HuH-7.5 (cell line): ENCODE measurements around the gene WIPF2.

ENCODE experiments used
- DNase-seq: peaks from one replicate; pipeline ENCODE4 v3.0.0; 2011; ENCODE audit warnings: low spot score

Gene WIPF2

GRCh38 chr17:40218740-40219593, at the start of gene WIPF2:
Gene WIPF2 (plus strand): TSS chr17:40219304. CDS start chr17:40256460, 37,156 bp downstream.
- peak; percentile 81 for DNase-seq

GRCh38 chr17:40170325-40170724, 48.8 kb upstream of the WIPF2 start:
- DNase-seq = no peak

GRCh38 chr17:40171750-40172149, 47.4 kb upstream of the WIPF2 start:
- no peak for DNase-seq

GRCh38 chr17:40173091-40173777, 45.9 kb upstream of the WIPF2 start:
- DNase-seq = no peak

- DNase-seq = no peak
Measured at GRCh38 chr17:40173778-40174135, 45.3 kb upstream of the WIPF2 start.

- no peak for DNase-seq
Measured at GRCh38 chr17:40174514-40174913, 44.6 kb upstream of the WIPF2 start.

- DNase-seq = no peak
Measured at GRCh38 chr17:40175928-40176753, 43.0 kb upstream of the WIPF2 start.

- DNase-seq = no peak
Measured at GRCh38 chr17:40176754-40177110, 42.4 kb upstream of the WIPF2 start.

- peak; percentile 44 for DNase-seq
Measured at GRCh38 chr17:40177275-40177874, 41.7 kb upstream of the WIPF2 start, which contains the start of gene RAPGEFL1. Gene RAPGEFL1 (plus strand): TSS chr17:40177470. CDS start chr17:40177862, 392 bp downstream.

GRCh38 chr17:40178021-40178601, 41.0 kb upstream of the WIPF2 start:
- DNase-seq = no peak

- no peak for DNase-seq
Measured at GRCh38 chr17:40178660-40179059, 40.4 kb upstream of the WIPF2 start.

GRCh38 chr17:40179923-40180659, 39.0 kb upstream of the WIPF2 start:
- DNase-seq = no peak

GRCh38 chr17:40180694-40181093, 38.4 kb upstream of the WIPF2 start:
- no peak for DNase-seq

GRCh38 chr17:40181205-40181604, 37.9 kb upstream of the WIPF2 start:
- DNase-seq = no peak

- DNase-seq = no peak
Measured at GRCh38 chr17:40182606-40183005, 36.5 kb upstream of the WIPF2 start.

GRCh38 chr17:40187238-40187637, 31.9 kb upstream of the WIPF2 start:
- DNase-seq = no peak

GRCh38 chr17:40188694-40189093, 30.4 kb upstream of the WIPF2 start:
- DNase-seq = no peak

- DNase-seq = peak; percentile 82
Measured at GRCh38 chr17:40190197-40191021, 28.7 kb upstream of the WIPF2 start.

- peak; percentile 66 for DNase-seq
Measured at GRCh38 chr17:40191237-40192208, 27.6 kb upstream of the WIPF2 start.
